ENCODE measurements around the gene WEE1. TPM values are rescaled to one million over a fixed set of nuclear protein-coding genes. Genes with fewer than 3 reads are reported as not detected.
A peak's percentile ranks its signal among the peaks of the same experiment; 100 is the strongest.

The WEE1 gene
- 77.8 and 111 TPM in 2 replicates for total RNA-seq
- long read RNA-seq, full-length matches to known transcripts: 12 of 105 reads
- long read RNA-seq, partial matches to known transcripts: 82 of 105 reads
- long read RNA-seq, other reads (novel, unspliced or antisense): 11 of 105 reads

DNA sequence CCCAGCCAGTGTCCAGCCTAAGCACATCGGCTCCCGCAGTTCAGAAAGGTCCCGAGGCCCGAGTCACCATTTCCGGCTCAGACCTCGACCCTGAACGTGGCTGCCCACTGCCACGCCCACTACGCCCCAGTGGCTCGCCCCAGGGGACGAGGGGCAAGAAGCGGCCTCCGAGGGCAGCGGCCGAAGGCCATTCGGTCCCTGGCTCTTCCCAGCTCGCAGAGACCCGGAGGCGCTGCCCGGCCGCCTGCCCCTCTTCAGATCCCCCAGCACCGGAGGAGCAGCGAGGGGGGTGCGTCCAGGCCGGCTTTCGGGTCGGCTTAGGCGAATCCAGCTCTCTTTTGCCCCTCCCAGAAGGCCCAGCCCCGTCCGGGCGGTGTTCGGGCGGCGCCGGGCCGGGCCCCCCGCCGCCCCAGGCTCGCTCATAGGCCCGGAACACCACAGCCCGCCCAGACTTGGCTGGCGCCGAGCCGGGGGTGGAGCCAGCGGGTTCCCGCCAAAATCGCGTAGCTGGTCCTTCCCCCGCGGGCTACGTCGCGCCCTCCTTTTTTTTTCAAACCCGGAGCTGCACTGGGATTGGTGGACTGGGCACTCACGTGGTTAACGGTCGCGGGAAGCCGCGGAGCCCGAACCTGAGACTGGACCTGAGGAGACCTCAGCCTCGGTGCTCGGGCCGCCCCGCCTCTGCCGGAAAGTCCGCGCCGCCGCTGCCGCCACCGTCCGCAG is at the start of gene WEE1:
Gene WEE1 (plus strand): TSS at position 619 of the 723 bp plus-strand sequence. CDS start 264 bp downstream, outside the sequence.
- peak within 1 kb of the TSS; percentile 100 for H3K27ac Mint-ChIP-seq (ENCODE audit: unreplicated experiment)
- TF ChIP-seq CTCF (IDR thresholded peaks at IDR 0.05): no peak
- H3K4me1 Mint-ChIP-seq (ENCODE audit: unreplicated experiment): peaks cover 49% of the 10 kb centered on the region
- H3K27me3 Mint-ChIP-seq (ENCODE audit: unreplicated experiment): no peaks in the 10 kb centered on the region
- peak within 1 kb of the TSS; percentile 92 for H3K4me3 Mint-ChIP-seq (ENCODE audit: unreplicated experiment)
- DNase-seq (ENCODE audit: extremely low spot score, unreplicated experiment): peak; percentile 100
- no peaks in the 10 kb centered on the region for H3K9me3 Mint-ChIP-seq (ENCODE audit: unreplicated experiment)
- H3K36me3 Mint-ChIP-seq (ENCODE audit: unreplicated experiment): peaks cover 34% of the 10 kb centered on the region

GRCh38 chr11:9524001-9524400 is 49.5 kb upstream of the WEE1 start:
- no peak for TF ChIP-seq CTCF (IDR thresholded peaks at IDR 0.05)
- DNase-seq (ENCODE audit: extremely low spot score, unreplicated experiment): no peak
- Mint-ChIP-seq H3K4me3 (ENCODE audit: unreplicated experiment) (no peak overlapping the region), H3K9me3 (ENCODE audit: unreplicated experiment) (no peaks in the 10 kb centered on the region), H3K36me3 (ENCODE audit: unreplicated experiment) (peaks cover 2% of the 10 kb centered on the region), H3K4me1 (ENCODE audit: unreplicated experiment) (peaks cover 46% of the 10 kb centered on the region), H3K27ac (ENCODE audit: unreplicated experiment) (peak overlapping the region; percentile 81), H3K27me3 (ENCODE audit: unreplicated experiment) (no peaks in the 10 kb centered on the region)

- Mint-ChIP-seq H3K4me1 (ENCODE audit: unreplicated experiment) (peaks cover 57% of the 10 kb centered on the region), H3K4me3 (ENCODE audit: unreplicated experiment) (no peak overlapping the region), H3K27ac (ENCODE audit: unreplicated experiment) (peak overlapping the region; percentile 81), H3K27me3 (ENCODE audit: unreplicated experiment) (no peaks in the 10 kb centered on the region), H3K9me3 (ENCODE audit: unreplicated experiment) (no peaks in the 10 kb centered on the region), H3K36me3 (ENCODE audit: unreplicated experiment) (peaks cover 2% of the 10 kb centered on the region)
- no peak for TF ChIP-seq CTCF (IDR thresholded peaks at IDR 0.05)
- DNase-seq (ENCODE audit: extremely low spot score, unreplicated experiment): no peak
Measured at GRCh38 chr11:9525116-9525515, 48.4 kb upstream of the WEE1 start.

- Mint-ChIP-seq H3K4me1 (ENCODE audit: unreplicated experiment) (peaks cover 70% of the 10 kb centered on the region), H3K36me3 (ENCODE audit: unreplicated experiment) (peaks cover 2% of the 10 kb centered on the region), H3K4me3 (ENCODE audit: unreplicated experiment) (peak overlapping the region; percentile 61), H3K27ac (ENCODE audit: unreplicated experiment) (peak overlapping the region; percentile 93), H3K9me3 (ENCODE audit: unreplicated experiment) (no peaks in the 10 kb centered on the region), H3K27me3 (ENCODE audit: unreplicated experiment) (no peaks in the 10 kb centered on the region)
- no peak for TF ChIP-seq CTCF (IDR thresholded peaks at IDR 0.05)
- no peak for DNase-seq (ENCODE audit: extremely low spot score, unreplicated experiment)
Measured at GRCh38 chr11:9527481-9528135, 45.9 kb upstream of the WEE1 start.

GRCh38 chr11:9528136-9528501 is 45.4 kb upstream of the WEE1 start:
- TF ChIP-seq CTCF (IDR thresholded peaks at IDR 0.05): no peak
- DNase-seq (ENCODE audit: extremely low spot score, unreplicated experiment): no peak
- Mint-ChIP-seq H3K9me3 (ENCODE audit: unreplicated experiment) (no peaks in the 10 kb centered on the region), H3K4me1 (ENCODE audit: unreplicated experiment) (peaks cover 71% of the 10 kb centered on the region), H3K36me3 (ENCODE audit: unreplicated experiment) (peaks cover 2% of the 10 kb centered on the region), H3K4me3 (ENCODE audit: unreplicated experiment) (no peak overlapping the region), H3K27me3 (ENCODE audit: unreplicated experiment) (no peaks in the 10 kb centered on the region), H3K27ac (ENCODE audit: unreplicated experiment) (peak overlapping the region; percentile 93)

Measured in osteocyte (in vitro differentiated cells).